GM12878 (cell line): ENCODE data around the gene IFT27. TPM values are rescaled to one million over a fixed set of nuclear protein-coding genes. Genes with fewer than 3 reads are reported as not detected.

Experiments used
- ATAC-seq: fragments of 200-7000 bp; cut with Tn5 transposase; 3 replicates; pipeline ENCODE4 v1.9.1; 2020; ENCODE audit warnings: mild to moderate bottlenecking, moderate library complexity
- BruUV-seq: library from RNA; stranded (reverse); fragments of 400-500 nt; replicated peaks from 2 replicates; lab custom pipeline; 2021; lab: Mats Ljungman, UMichigan
- CTCF ChIA-PET: fragments of 300-600 bp; sonication (Branson Sonifier 250); formaldehyde crosslinking; extraction: SDS; loops from one replicate; lab custom pipeline; 2021; ENCODE audit warnings: inconsistent platforms; lab: Yijun Ruan, JAX
- POLR2A ChIA-PET: fragments of 350-600 bp; formaldehyde crosslinking; extraction: SDS; loops from one replicate; lab custom pipeline; 2021; ENCODE audit warnings: inconsistent platforms; lab: Charles Lee
- RAD21 ChIA-PET: fragments of 300-600 bp; sonication (Branson Sonifier 250); formaldehyde crosslinking; loops from one replicate; lab custom pipeline; 2023; ENCODE audit warnings: antibody characterized with exemption; ENCODE audit not compliant: unreplicated experiment; lab: Charles Lee
- SMC1A ChIA-PET: fragments of 300-600 bp; sonication (Branson Sonifier 250); formaldehyde crosslinking; loops from one replicate; lab custom pipeline; 2023; ENCODE audit not compliant: unreplicated experiment, uncharacterized antibody; lab: Charles Lee
- DNase-seq: peaks from one replicate; pipeline ENCODE4 v3.0.0-alpha.2; 2011; ENCODE audit warnings: low read depth, low spot score
- FAIRE-seq: peaks from 3 replicates; lab custom pipeline; 2011; peaks lifted over from hg19 to GRCh38; lab: Jason Lieb, UNC
- H2AFZ ChIP-seq: 2 replicates; pipeline ENCODE4 v1.6.0; 2011; ENCODE audit warnings: low read depth, low read length, control low read depth; ENCODE audit not compliant: control insufficient read depth
- H3K27ac ChIP-seq: 2 replicates; pipeline ENCODE4 v1.5.1; 2011; ENCODE audit warnings: control low read depth; ENCODE audit not compliant: control insufficient read depth, insufficient read depth
- H3K27me3 ChIP-seq, 2 experiments: replicated peaks in 1 of 2; 2 replicates each; pipeline versions ENCODE4 v1.6.0 to v1.6.1; 2011; ENCODE audit warnings: low read length in 1 of 2; ENCODE audit not compliant: control insufficient read depth in 2 of 2, insufficient read depth in 2 of 2
- H3K36me3 ChIP-seq, 2 experiments: 2 replicates each; pipeline ENCODE4 v1.5.1; 2011; ENCODE audit warnings: low read length in 1 of 2; ENCODE audit not compliant: control insufficient read depth in 2 of 2, insufficient read depth in 2 of 2
- H3K4me1 ChIP-seq: 2 replicates; pipeline ENCODE4 v1.6.1; 2011; ENCODE audit warnings: mild to moderate bottlenecking, low read length, moderate library complexity, mixed read lengths; ENCODE audit not compliant: control insufficient read depth, insufficient read depth
- H3K4me2 ChIP-seq: 2 replicates; pipeline ENCODE4 v1.6.0; 2011; ENCODE audit warnings: control low read depth; ENCODE audit not compliant: control insufficient read depth, insufficient read depth
- H3K4me3 ChIP-seq: fragments of 200-600 bp; sonication (generic); 2 replicates; pipeline ENCODE4 v1.5.1; 2016
- H3K79me2 ChIP-seq: 2 replicates; pipeline ENCODE4 v1.6.0; 2011; ENCODE audit warnings: low read length; ENCODE audit not compliant: control insufficient read depth, insufficient read depth
- H3K9ac ChIP-seq: 2 replicates; pipeline ENCODE4 v1.8.0; 2011; ENCODE audit warnings: low read length, control low read depth, mixed read lengths; ENCODE audit not compliant: control insufficient read depth, insufficient read depth
- H3K9me3 ChIP-seq: replicated peaks from 3 replicates; pipeline ENCODE4 v1.5.1; 2011; ENCODE audit warnings: mild to moderate bottlenecking, low read length; ENCODE audit not compliant: control insufficient read depth, insufficient read depth
- H4K20me1 ChIP-seq: 2 replicates; pipeline ENCODE4 v1.6.0; 2011; ENCODE audit not compliant: control insufficient read depth, insufficient read depth
- EED ChIP-seq: sonication (generic); IDR thresholded peaks from 2 replicates; pipeline ENCODE4 v1.6.1; 2016; ENCODE audit warnings: antibody characterized with exemption, low read depth
- MTA2 ChIP-seq: fragments of 450-650 bp; IDR thresholded peaks from 2 replicates; pipeline ENCODE4 v1.6.1; 2016; ENCODE audit warnings: low read depth, mild to moderate bottlenecking, moderate library complexity
- NFXL1 ChIP-seq: fragments of 450-650 bp; IDR thresholded peaks from 2 replicates; pipeline ENCODE4 v1.6.1; 2017; ENCODE audit warnings: antibody characterized with exemption, mild to moderate bottlenecking, borderline replicate concordance
- NRF1 ChIP-seq: conservative IDR thresholded peaks from 2 replicates; pipeline ENCODE4 v1.6.1; 2011; ENCODE audit warnings: mild to moderate bottlenecking, low read depth, low read length, improper control_type of control experiment
- RFX5 ChIP-seq: IDR thresholded peaks from 2 replicates; pipeline ENCODE4 v1.6.1; 2011; ENCODE audit warnings: low read depth, low read length, improper control_type of control experiment
- SRF ChIP-seq, 2 experiments: IDR thresholded peaks; 2 replicates each; pipeline ENCODE4 v1.6.1; 2011; ENCODE audit warnings: low read depth in 2 of 2, low read length in 2 of 2, mild to moderate bottlenecking in 1 of 2, moderate library complexity in 1 of 2
- SUZ12 ChIP-seq: fragments of 200-600 bp; sonication (generic); IDR thresholded peaks from one replicate; pipeline ENCODE4 v1.6.1; 2018; ENCODE audit warnings: antibody characterized with exemption, mild to moderate bottlenecking; ENCODE audit not compliant: unreplicated experiment
- WGBS: methylation state at CpG from one replicate; pipeline ENCODE4 v1.1.6; 2016; ENCODE audit warnings: low lambda C conversion rate; ENCODE audit not compliant: insufficient replicate concordance, insufficient coverage; ENCODE audit errors: missing lambda C conversion rate; 5-methylcytosine and 5-hydroxymethylcytosine counted together
- in situ Hi-C: fragments of 300-500 bp; cut with MboI; formaldehyde crosslinking; loops from 9 replicates; pipeline ENCODE4 v1.14.3; 2018; ENCODE audit warnings: mixed read lengths
- intact Hi-C: fragments of 100-400 bp; cut with micrococcal nuclease; formaldehyde crosslinking; loops from one replicate; pipeline ENCODE4 v1.14.2; 2022; ENCODE audit not compliant: unreplicated experiment
- polyA plus RNA-seq, 11 experiments: library from polyadenylated mRNA; depleted of rRNA in 4 of 11; unstranded in 6 of 11; stranded (reverse) in 5 of 11; fragments of >200 nt; fragmentation: Nextera tagmentation in 4 of 11; fragmentation: Illumina TruSeq in 1 of 11; extraction: Ambion mirVana in 4 of 11; extraction: Trizol in 1 of 11; gene quantifications; 1 replicate in 1 of 11; 2 replicates in 10 of 11; pipeline versions ENCODE4 v1.2.1 to v1.2.3, GENCODE V29; 2011 to 2016; ENCODE audit warnings: inconsistent platforms in 2 of 11, missing spikeins in 2 of 11, low read depth in 1 of 11
- total RNA-seq, 4 experiments: library from RNA; depleted of rRNA in 3 of 4; stranded (reverse); fragments of >200 nt in 3 of 4; fragmentation: Illumina TruSeq in 1 of 4; extraction: Trizol in 1 of 4; gene quantifications; 2 replicates each; pipeline versions ENCODE4 v1.2.1 to v1.2.3, GENCODE V29; 2013 to 2021

Gene IFT27
- total and polyA plus RNA-seq, 10 of the 15 experiments (the other 5 are each of a cell fraction or from before 2014, with no cell fraction given): 2.7 to 32.5 (median 10.2) TPM

- RAD21 ChIA-PET: no interaction called here
- DNase-seq: no peak
- TF ChIP-seq RFX5 (no peak), SRF (IDR thresholded peaks at IDR 0.05; ENCODE audit: low read depth in 2 of 2, low read length in 2 of 2) (no peak), SUZ12 (no peak), NRF1 (no peak), NFXL1 (no peak), MTA2 (no peak), EED (no peak)
- TF ChIP-seq, all 136 proteins: peak for 0
- WGBS: 30% methylated on average over 21 of the region's 21 CpGs
- H3K4me2 ChIP-seq: no peak overlapping the region
- ChIA-PET SMC1A (no interaction called here), CTCF (interaction anchor here (1.0 to 1.9 kb wide), 2 partner anchors 13 to 234 kb away, joined by 4 to 9 read pairs; no protein-coding TSS in a partner anchor), POLR2A (no interaction called here)
- H3K79me2 ChIP-seq: no peaks in the 10 kb centered on the region
- H3K27me3 ChIP-seq: peaks cover 1 to 2% of the 10 kb centered on the region in 2 experiments; a peak in 2 of 4 replicates
- H3K36me3 ChIP-seq: no peaks in the 10 kb centered on the region
- ATAC-seq (no peak), FAIRE-seq (no peak)
- no peaks in the 10 kb centered on the region for H3K9me3 ChIP-seq
- intact Hi-C loops: no loop called here
- H3K4me3 ChIP-seq: no peak overlapping the region
- H4K20me1 ChIP-seq: no peaks in the 10 kb centered on the region
- in situ Hi-C loops: no loop called here
- no peaks in the 10 kb centered on the region for H3K4me1 ChIP-seq
- no peak overlapping the region for H3K27ac ChIP-seq
- H2AFZ ChIP-seq: no peak overlapping the region
- H3K9ac ChIP-seq: no peak overlapping the region
- no TSS peak for BruUV-seq
Measured at GRCh38 chr22:36743591-36744412, 32.1 kb downstream of the IFT27 start.
